Prostate gland (tissue), 2 donors: ENCODE measurements around the gene LENG8.
A peak's percentile ranks its signal among the peaks of the same experiment; 100 is the strongest.

Experiments used
- CTCF ChIP-seq, 4 experiments: fragments of 200-600 bp in 2 of 4; fragments of 450-650 bp in 2 of 4; sonication (generic) in 2 of 4; IDR thresholded peaks; 1 replicate in 3 of 4; 2 replicates in 1 of 4; pipeline ENCODE4 v1.5.1; 2016 to 2019; ENCODE audit warnings: antibody characterized with exemption in 4 of 4, mild to moderate bottlenecking in 2 of 4, moderate library complexity in 2 of 4
- POLR2A ChIP-seq: fragments of 450-650 bp; IDR thresholded peaks from one replicate; pipeline ENCODE4 v1.6.1; 2016; ENCODE audit warnings: antibody characterized with exemption, mild to moderate bottlenecking
- POLR2AphosphoS5 ChIP-seq: sonication (generic); formaldehyde crosslinking; IDR thresholded peaks from one replicate; pipeline ENCODE4 v1.6.1; 2017; ENCODE audit warnings: antibody characterized with exemption

- TF ChIP-seq CTCF (IDR thresholded peaks at IDR 0.05) (no peak), POLR2A (no peak), POLR2AphosphoS5 (peak; percentile 62)
Measured at GRCh38 chr19:54431255-54431838, 17.7 kb upstream of the LENG8 start.
